Activated T-cell treated with anti-CD3 and anti-CD28 coated beads, Interleukin-2, amount 50 U/mL, for 72 hours (primary cell): ENCODE results near the gene PIP5K1B. TPM values are rescaled to one million over a fixed set of nuclear protein-coding genes. Genes with fewer than 3 reads are reported as not detected.

Source experiments
- ATAC-seq, 2 donors: fragments of 150-1000 bp; cut with Tn5 transposase; replicated peaks in 1 of 2; 2 replicates each; pipeline ENCODE4 v1.10.0; 2021; ENCODE audit warnings: moderate library complexity in 2 of 2, mild to moderate bottlenecking in 1 of 2
- DNase-seq, 2 donors: peaks; one replicate each; pipeline ENCODE4 v3.0.0; 2021 to 2022; ENCODE audit warnings: mixed read lengths in 1 of 2
- H3K27ac Mint-ChIP-seq: one replicate; pipeline ENCODE4 v1.8.0; 2022; ENCODE audit warnings: mild to moderate bottlenecking, moderate library complexity, mixed read lengths
- H3K27me3 Mint-ChIP-seq: one replicate; pipeline ENCODE4 v1.8.0; 2022; ENCODE audit warnings: low read depth, mixed read lengths
- H3K36me3 Mint-ChIP-seq, 2 donors: one replicate each; pipeline ENCODE4 v1.8.0; 2022; ENCODE audit warnings: mixed read lengths in 2 of 2, mild to moderate bottlenecking in 1 of 2; ENCODE audit not compliant: insufficient read depth in 2 of 2
- H3K4me1 Mint-ChIP-seq: one replicate; pipeline ENCODE4 v1.8.0; 2022; ENCODE audit warnings: low read depth, mixed read lengths
- H3K4me3 Mint-ChIP-seq, 2 donors: one replicate each; pipeline ENCODE4 v1.8.0; 2022; ENCODE audit warnings: mild to moderate bottlenecking in 2 of 2, mixed read lengths in 2 of 2, moderate library complexity in 2 of 2
- H3K9me3 Mint-ChIP-seq, 2 donors: one replicate each; pipeline ENCODE4 v1.8.0; 2022; ENCODE audit warnings: mixed read lengths in 2 of 2
- total RNA-seq, 2 donors: library from RNA; stranded (reverse); gene quantifications; one replicate each; pipeline ENCODE4 v1.2.3, GENCODE V29; 2022

The PIP5K1B gene
- total RNA-seq, 2 donors from 2014 or later, result 2.5 to 2.8 TPM

GRCh38 chr9:68876681-68877080 lies 171.6 kb downstream of the PIP5K1B start:
- Mint-ChIP-seq H3K36me3 (no peaks in the 10 kb centered on the region), H3K27ac (no peak overlapping the region), H3K9me3 (peaks cover 0 to 2% of the 10 kb centered on the region in 2 donors), H3K4me3 (no peak overlapping the region), H3K4me1 (no peaks in the 10 kb centered on the region), H3K27me3 (no peaks in the 10 kb centered on the region)
- DNase-seq, result no peak
- no peak for ATAC-seq

- no peaks in the 10 kb centered on the region for H3K36me3 Mint-ChIP-seq
These were observed 172.2 kb downstream of the PIP5K1B start for GRCh38 chr9:68877219-68877618.

GRCh38 chr9:68878450-68878849 lies 173.4 kb downstream of the PIP5K1B start:
- peaks cover 0 to 2% of the 10 kb centered on the region in 2 donors for H3K9me3 Mint-ChIP-seq
- no peak overlapping the region for H3K4me3 Mint-ChIP-seq
- ATAC-seq, result no peak
- peaks cover 3% of the 10 kb centered on the region for H3K4me1 Mint-ChIP-seq
- DNase-seq, result no peak
- no peaks in the 10 kb centered on the region for H3K36me3 Mint-ChIP-seq
- H3K27ac Mint-ChIP-seq, result no peak overlapping the region
- H3K27me3 Mint-ChIP-seq, result no peaks in the 10 kb centered on the region

More at GRCh38 chr9:68877219-68877618, 172.2 kb downstream of the PIP5K1B start:
- ATAC-seq (no peak), DNase-seq (no peak)
- Mint-ChIP-seq H3K4me1 (no peaks in the 10 kb centered on the region), H3K27ac (no peak overlapping the region), H3K27me3 (no peaks in the 10 kb centered on the region), H3K4me3 (no peak overlapping the region), H3K9me3 (peaks cover 0 to 2% of the 10 kb centered on the region in 2 donors)

GRCh38 chr9:68883224-68883623 lies 178.2 kb downstream of the PIP5K1B start:
- H3K27ac Mint-ChIP-seq, result no peak overlapping the region
- ATAC-seq (no peak), DNase-seq (no peak)
- no peaks in the 10 kb centered on the region for H3K36me3 Mint-ChIP-seq
- H3K4me1 Mint-ChIP-seq, result peaks cover 24% of the 10 kb centered on the region
- no peaks in the 10 kb centered on the region for H3K27me3 Mint-ChIP-seq
- no peak overlapping the region for H3K4me3 Mint-ChIP-seq
- H3K9me3 Mint-ChIP-seq, result peaks cover 0 to 4% of the 10 kb centered on the region in 2 donors

- Mint-ChIP-seq H3K27me3 (no peaks in the 10 kb centered on the region), H3K9me3 (peaks cover 0 to 2% of the 10 kb centered on the region in 2 donors), H3K4me3 (no peak overlapping the region), H3K4me1 (peaks cover 31% of the 10 kb centered on the region), H3K36me3 (no peaks in the 10 kb centered on the region), H3K27ac (no peak overlapping the region)
- DNase-seq (no peak), ATAC-seq (no peak)
These were observed 182.2 kb downstream of the PIP5K1B start for GRCh38 chr9:68887232-68887631.

- no peak for ATAC-seq
- Mint-ChIP-seq H3K9me3 (no peaks in the 10 kb centered on the region), H3K4me1 (peaks cover 57% of the 10 kb centered on the region), H3K4me3 (peak overlapping the region; percentile 74 to 95), H3K27me3 (no peaks in the 10 kb centered on the region), H3K27ac (peak overlapping the region; percentile 95), H3K36me3 (no peaks in the 10 kb centered on the region)
- DNase-seq, result no peak
These were observed 189.5 kb downstream of the PIP5K1B start for GRCh38 chr9:68894502-68894901.

GRCh38 chr9:68895741-68896478 lies 190.9 kb downstream of the PIP5K1B start:
- H3K36me3 Mint-ChIP-seq, result no peaks in the 10 kb centered on the region
- no peaks in the 10 kb centered on the region for H3K27me3 Mint-ChIP-seq
- H3K4me1 Mint-ChIP-seq, result peaks cover 57% of the 10 kb centered on the region
- H3K27ac Mint-ChIP-seq, result peak overlapping the region; percentile 96
- ATAC-seq (peak; percentile 83 to 84), DNase-seq (no peak)
- peak overlapping the region; percentile 66 to 89 for H3K4me3 Mint-ChIP-seq
- no peaks in the 10 kb centered on the region for H3K9me3 Mint-ChIP-seq

GRCh38 chr9:68896486-68896885 lies 191.4 kb downstream of the PIP5K1B start:
- no peaks in the 10 kb centered on the region for H3K36me3 Mint-ChIP-seq
- ATAC-seq, result peak; percentile 27 to 32

GRCh38 chr9:68897577-68898145 lies 192.6 kb downstream of the PIP5K1B start:
- Mint-ChIP-seq H3K9me3 (no peaks in the 10 kb centered on the region), H3K4me3 (no peak overlapping the region), H3K36me3 (no peaks in the 10 kb centered on the region), H3K27me3 (no peaks in the 10 kb centered on the region), H3K4me1 (peaks cover 57% of the 10 kb centered on the region), H3K27ac (no peak overlapping the region)
- ATAC-seq (no peak), DNase-seq (no peak)

More at GRCh38 chr9:68896486-68896885, 191.4 kb downstream of the PIP5K1B start:
- H3K27ac Mint-ChIP-seq, result peak overlapping the region; percentile 96
- peak overlapping the region; percentile 66 to 89 for H3K4me3 Mint-ChIP-seq
- H3K27me3 Mint-ChIP-seq, result no peaks in the 10 kb centered on the region
- peaks cover 57% of the 10 kb centered on the region for H3K4me1 Mint-ChIP-seq
- no peak for DNase-seq
- no peaks in the 10 kb centered on the region for H3K9me3 Mint-ChIP-seq

- ATAC-seq (no peak), DNase-seq (no peak)
- no peak overlapping the region for H3K27ac Mint-ChIP-seq
- H3K27me3 Mint-ChIP-seq, result no peaks in the 10 kb centered on the region
- H3K4me3 Mint-ChIP-seq, result no peak overlapping the region
- H3K9me3 Mint-ChIP-seq, result no peaks in the 10 kb centered on the region
- peaks cover 52% of the 10 kb centered on the region for H3K4me1 Mint-ChIP-seq
- no peaks in the 10 kb centered on the region for H3K36me3 Mint-ChIP-seq
These were observed 193.9 kb downstream of the PIP5K1B start for GRCh38 chr9:68898781-68899439.

GRCh38 chr9:68904454-68904853 lies 199.4 kb downstream of the PIP5K1B start:
- no peak for DNase-seq
- Mint-ChIP-seq H3K4me3 (no peak overlapping the region), H3K4me1 (peaks cover 6% of the 10 kb centered on the region), H3K27me3 (no peaks in the 10 kb centered on the region), H3K9me3 (no peaks in the 10 kb centered on the region), H3K36me3 (no peaks in the 10 kb centered on the region), H3K27ac (no peak overlapping the region)
- no peak for ATAC-seq

- no peak for DNase-seq
- no peaks in the 10 kb centered on the region for H3K27me3 Mint-ChIP-seq
- H3K36me3 Mint-ChIP-seq, result no peaks in the 10 kb centered on the region
- peaks cover 6% of the 10 kb centered on the region for H3K4me1 Mint-ChIP-seq
- no peak for ATAC-seq
- H3K4me3 Mint-ChIP-seq, result peak overlapping the region in 1 of 2 donors; percentile 17
- H3K27ac Mint-ChIP-seq, result no peak overlapping the region
- H3K9me3 Mint-ChIP-seq, result no peaks in the 10 kb centered on the region
These were observed 200.1 kb downstream of the PIP5K1B start for GRCh38 chr9:68905129-68905528.

- Mint-ChIP-seq H3K27ac (no peak overlapping the region), H3K9me3 (peaks cover 0 to 1% of the 10 kb centered on the region in 2 donors), H3K36me3 (no peaks in the 10 kb centered on the region), H3K4me3 (no peak overlapping the region), H3K27me3 (peaks cover 10% of the 10 kb centered on the region), H3K4me1 (peaks cover 12% of the 10 kb centered on the region)
- ATAC-seq (no peak), DNase-seq (no peak)
These were observed 202.9 kb downstream of the PIP5K1B start for GRCh38 chr9:68907910-68908309.
